Measurements from ENCODE around the gene HOXA10. TPM values are rescaled to one million over a fixed set of nuclear protein-coding genes. Genes with fewer than 3 reads are reported as not detected.

Gene HOXA10
- total and polyA plus RNA-seq, 8 donors, result 0.18 to 337 (median 0.92) TPM; not detected in 5

GRCh38 chr7:27130540-27131389 is 43.4 kb downstream of the HOXA10 start, which contains the start of gene HOXA4:
Gene HOXA4 (minus strand): TSS chr7:27130757. CDS start chr7:27130733, 24 bp downstream.
- 5 to 17% (median 12%) methylated on average over 39 to 67 of the region's 67 CpGs for WGBS, 5 donors
- no peak for TF ChIP-seq POLR2A (IDR thresholded peaks at IDR 0.05)
- no peak for TF ChIP-seq CTCF (IDR thresholded peaks at IDR 0.05)
- no peak for TF ChIP-seq EP300 (IDR thresholded peaks at IDR 0.05)
- TF ChIP-seq POLR2AphosphoS5 (IDR thresholded peaks at IDR 0.05), result peak; percentile 71 to 85 (median 82)
- no peaks in the 10 kb centered on the region for H3K36me3 ChIP-seq
- peak within 1 kb of the TSS; percentile 58 to 70 (median 68) for H3K4me3 ChIP-seq
- intact Hi-C loops (cut with DNase I; ENCODE audit: low total_unique reads), result no loop called here
- peak within 1 kb of the TSS; percentile 81 to 99 (median 84) for H3K27ac ChIP-seq
- DNase-seq, result peak; percentile 69 to 98
- H3K27me3 ChIP-seq, result peaks cover 0 to 95% (median 51%) of the 10 kb centered on the region in 3 donors
- H3K4me1 ChIP-seq, result peaks cover 0 to 83% (median 38%) of the 10 kb centered on the region in 4 donors
- no peaks in the 10 kb centered on the region for H3K9me3 ChIP-seq

- Histone ChIP-seq H3K27ac (peak overlapping the region; percentile 69 to 99 (median 83)), H3K27me3 (peaks cover 0 to 94% (median 50%) of the 10 kb centered on the region in 3 donors), H3K36me3 (no peaks in the 10 kb centered on the region), H3K4me1 (peaks cover 1 to 83% (median 37%) of the 10 kb centered on the region in 4 donors), H3K9me3 (no peaks in the 10 kb centered on the region), H3K4me3 (peak overlapping the region; percentile 58 to 70 (median 68))
- intact Hi-C loops (cut with DNase I; ENCODE audit: low total_unique reads), result no loop called here
- DNase-seq, result peak in 1 of 2 donors; percentile 72
- 10 to 31% (median 18%) methylated on average over 20 to 72 of the region's 72 CpGs for WGBS, 5 donors
- TF ChIP-seq POLR2AphosphoS5 (IDR thresholded peaks at IDR 0.05) (no peak), EP300 (IDR thresholded peaks at IDR 0.05) (no peak), POLR2A (IDR thresholded peaks at IDR 0.05) (no peak), CTCF (IDR thresholded peaks at IDR 0.05) (no peak)
Observed at GRCh38 chr7:27129729-27130539, 44.2 kb downstream of the HOXA10 start.

GRCh38 chr7:27128776-27129728 is 45.1 kb downstream of the HOXA10 start:
- no peaks in the 10 kb centered on the region for H3K36me3 ChIP-seq
- H3K9me3 ChIP-seq, result no peaks in the 10 kb centered on the region
- intact Hi-C loops (cut with DNase I; ENCODE audit: low total_unique reads), result no loop called here
- H3K27ac ChIP-seq, result peak overlapping the region; percentile 26 to 99 (median 83)
- TF ChIP-seq CTCF (IDR thresholded peaks at IDR 0.05) (no peak), POLR2A (IDR thresholded peaks at IDR 0.05) (no peak), POLR2AphosphoS5 (IDR thresholded peaks at IDR 0.05) (no peak), EP300 (IDR thresholded peaks at IDR 0.05) (no peak)
- peaks cover 0 to 94% (median 51%) of the 10 kb centered on the region in 3 donors for H3K27me3 ChIP-seq
- H3K4me1 ChIP-seq, result peaks cover 3 to 81% (median 36%) of the 10 kb centered on the region in 4 donors
- 53 to 73% (median 60%) methylated on average over 27 to 28 of the region's 28 CpGs for WGBS, 5 donors
- peak overlapping the region; percentile 58 to 70 (median 68) for H3K4me3 ChIP-seq
- no peak for DNase-seq

Data from stomach (tissue), 9 donors.